ENCODE measurements around the gene MAML1. TPM values are rescaled to one million over a fixed set of nuclear protein-coding genes. Genes with fewer than 3 reads are reported as not detected.

Gene MAML1
- total and polyA plus RNA-seq, 2 experiments from 2014 or later = 9.6 to 43.9 TPM

DNA sequence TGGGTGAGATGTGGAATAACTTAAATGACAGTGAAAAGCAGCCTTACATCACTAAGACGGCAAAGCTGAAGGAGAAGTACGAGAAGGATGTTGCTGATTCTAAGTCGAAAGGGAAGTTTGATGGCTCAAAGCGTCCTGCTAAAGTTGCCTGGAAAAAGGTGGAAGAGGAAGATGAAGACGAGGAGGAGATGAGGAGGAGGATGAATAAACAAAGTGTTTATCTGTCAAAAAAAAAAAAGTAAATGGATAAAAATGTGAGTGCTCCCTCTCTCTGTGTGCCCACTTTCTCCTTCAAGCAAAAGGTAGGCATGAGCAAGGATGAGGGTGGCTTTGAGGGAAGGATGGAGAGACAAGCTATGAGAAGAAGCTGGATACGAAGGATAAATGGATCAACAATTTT, 38.1 kb upstream of the MAML1 start:
- no peak overlapping the region for H3K27ac ChIP-seq (ENCODE audit: low read depth)
- DNase-seq (ENCODE audit: low spot score) = no peak
- 0 out of 2 replicates have a peak, but pooled peaks cover 4% of the 10 kb centered on the region for H3F3A ChIP-seq (replicated peaks; ENCODE audit: low read depth)
- peaks cover 8% of the 10 kb centered on the region for H3K4me1 ChIP-seq (ENCODE audit: insufficient read depth)
- no peak overlapping the region for H3K4me2 ChIP-seq
- no peak overlapping the region for H3K4me3 ChIP-seq
- peaks cover 8% of the 10 kb centered on the region for H3K79me2 ChIP-seq (replicated peaks; ENCODE audit: insufficient read depth)
- H4K20me1 ChIP-seq (replicated peaks; ENCODE audit: insufficient read depth) = peaks cover 3% of the 10 kb centered on the region; the same call in 1 of the 2 replicates
- H2AFZ ChIP-seq = no peak overlapping the region
- no peak overlapping the region for H3K27ac Mint-ChIP-seq
- H3K36me3 ChIP-seq (ENCODE audit: insufficient read depth) = no peaks in the 10 kb centered on the region
- H3K36me3 Mint-ChIP-seq (ENCODE audit: low read depth) = no peaks in the 10 kb centered on the region; the same call in 2 of the 3 replicates
- no peak overlapping the region for H3K4me3 Mint-ChIP-seq
- ATAC-seq = no peak
- H3K9me2 ChIP-seq (ENCODE audit: insufficient read depth) = no peaks in the 10 kb centered on the region
- H3K4me1 Mint-ChIP-seq = peaks cover 3% of the 10 kb centered on the region; the same call in 2 of the 3 replicates
- TF ChIP-seq EZH2 (IDR thresholded peaks at IDR 0.05; ENCODE audit: low read depth, unreplicated experiment) (no peak), NANOG (IDR thresholded peaks at IDR 0.05; ENCODE audit: borderline replicate concordance) (no peak), JUNB (IDR thresholded peaks at IDR 0.05; ENCODE audit: unreplicated experiment) (no peak), POLR2AphosphoS5 (IDR thresholded peaks at IDR 0.05; ENCODE audit: low read depth) (no peak)
- TF ChIP-seq, protein P1, sequence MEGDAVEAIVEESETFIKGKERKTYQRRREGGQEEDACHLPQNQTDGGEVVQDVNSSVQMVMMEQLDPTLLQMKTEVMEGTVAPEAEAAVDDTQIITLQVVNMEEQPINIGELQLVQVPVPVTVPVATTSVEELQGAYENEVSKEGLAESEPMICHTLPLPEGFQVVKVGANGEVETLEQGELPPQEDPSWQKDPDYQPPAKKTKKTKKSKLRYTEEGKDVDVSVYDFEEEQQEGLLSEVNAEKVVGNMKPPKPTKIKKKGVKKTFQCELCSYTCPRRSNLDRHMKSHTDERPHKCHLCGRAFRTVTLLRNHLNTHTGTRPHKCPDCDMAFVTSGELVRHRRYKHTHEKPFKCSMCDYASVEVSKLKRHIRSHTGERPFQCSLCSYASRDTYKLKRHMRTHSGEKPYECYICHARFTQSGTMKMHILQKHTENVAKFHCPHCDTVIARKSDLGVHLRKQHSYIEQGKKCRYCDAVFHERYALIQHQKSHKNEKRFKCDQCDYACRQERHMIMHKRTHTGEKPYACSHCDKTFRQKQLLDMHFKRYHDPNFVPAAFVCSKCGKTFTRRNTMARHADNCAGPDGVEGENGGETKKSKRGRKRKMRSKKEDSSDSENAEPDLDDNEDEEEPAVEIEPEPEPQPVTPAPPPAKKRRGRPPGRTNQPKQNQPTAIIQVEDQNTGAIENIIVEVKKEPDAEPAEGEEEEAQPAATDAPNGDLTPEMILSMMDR (conservative IDR thresholded peaks at IDR 0.05; ENCODE audit: low read depth in 2 of 2) = no peak
- H3K27me3 ChIP-seq (ENCODE audit: insufficient read depth) = no peaks in the 10 kb centered on the region; the same call in 1 of the 2 replicates
- no peaks in the 10 kb centered on the region for H3K9me3 Mint-ChIP-seq
- peaks cover 10% of the 10 kb centered on the region for H3K27me3 Mint-ChIP-seq (ENCODE audit: insufficient read depth, low read depth, poor library complexity)

DNA sequence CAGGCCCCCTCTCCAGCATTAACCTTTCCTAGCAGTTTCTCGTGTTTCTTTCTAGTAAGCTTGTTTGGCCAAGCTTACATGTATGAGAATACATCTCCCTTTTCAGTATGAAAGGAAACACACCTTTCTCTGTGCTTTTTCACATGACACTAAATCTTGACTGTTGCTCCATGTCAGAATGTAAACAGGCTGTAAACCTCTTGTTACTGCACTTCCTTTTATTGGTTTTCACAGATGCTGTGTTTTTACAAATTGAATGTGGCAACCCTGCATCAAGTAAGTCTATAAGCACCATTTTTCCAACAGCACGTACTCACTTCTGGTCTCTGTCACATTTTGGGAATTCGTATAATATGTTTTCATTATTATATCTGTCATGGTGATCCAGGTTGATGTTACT, 36.0 kb upstream of the MAML1 start:
- H3K27ac ChIP-seq (ENCODE audit: low read depth) = peak overlapping the region; percentile 37; the same call in 1 of the 2 replicates
- Mint-ChIP-seq H3K27ac (no peak overlapping the region), H3K27me3 (ENCODE audit: insufficient read depth, low read depth, poor library complexity) (peaks cover 16% of the 10 kb centered on the region), H3K36me3 (ENCODE audit: low read depth) (peaks cover 19% of the 10 kb centered on the region), H3K4me3 (no peak overlapping the region), H3K4me1 (peaks cover 13% of the 10 kb centered on the region), H3K9me3 (no peaks in the 10 kb centered on the region)
- H3K4me3 ChIP-seq = no peak overlapping the region
- H3F3A ChIP-seq (replicated peaks; ENCODE audit: low read depth) = peaks cover 4% of the 10 kb centered on the region; the same call in 1 of the 2 replicates
- H3K36me3 ChIP-seq (ENCODE audit: insufficient read depth) = no peaks in the 10 kb centered on the region
- H3K27me3 ChIP-seq (ENCODE audit: insufficient read depth) = no peaks in the 10 kb centered on the region; the same call in 1 of the 2 replicates
- no peak overlapping the region for H2AFZ ChIP-seq
- peaks cover 21% of the 10 kb centered on the region for H4K20me1 ChIP-seq (replicated peaks; ENCODE audit: insufficient read depth)
- DNase-seq (ENCODE audit: low spot score) (no peak), ATAC-seq (no peak)
- H3K4me1 ChIP-seq (ENCODE audit: insufficient read depth) = peaks cover 15% of the 10 kb centered on the region
- H3K4me2 ChIP-seq = no peak overlapping the region
- H3K79me2 ChIP-seq (replicated peaks; ENCODE audit: insufficient read depth) = peaks cover 28% of the 10 kb centered on the region
- no peaks in the 10 kb centered on the region for H3K9me2 ChIP-seq (ENCODE audit: insufficient read depth)
- TF ChIP-seq, protein P2, sequence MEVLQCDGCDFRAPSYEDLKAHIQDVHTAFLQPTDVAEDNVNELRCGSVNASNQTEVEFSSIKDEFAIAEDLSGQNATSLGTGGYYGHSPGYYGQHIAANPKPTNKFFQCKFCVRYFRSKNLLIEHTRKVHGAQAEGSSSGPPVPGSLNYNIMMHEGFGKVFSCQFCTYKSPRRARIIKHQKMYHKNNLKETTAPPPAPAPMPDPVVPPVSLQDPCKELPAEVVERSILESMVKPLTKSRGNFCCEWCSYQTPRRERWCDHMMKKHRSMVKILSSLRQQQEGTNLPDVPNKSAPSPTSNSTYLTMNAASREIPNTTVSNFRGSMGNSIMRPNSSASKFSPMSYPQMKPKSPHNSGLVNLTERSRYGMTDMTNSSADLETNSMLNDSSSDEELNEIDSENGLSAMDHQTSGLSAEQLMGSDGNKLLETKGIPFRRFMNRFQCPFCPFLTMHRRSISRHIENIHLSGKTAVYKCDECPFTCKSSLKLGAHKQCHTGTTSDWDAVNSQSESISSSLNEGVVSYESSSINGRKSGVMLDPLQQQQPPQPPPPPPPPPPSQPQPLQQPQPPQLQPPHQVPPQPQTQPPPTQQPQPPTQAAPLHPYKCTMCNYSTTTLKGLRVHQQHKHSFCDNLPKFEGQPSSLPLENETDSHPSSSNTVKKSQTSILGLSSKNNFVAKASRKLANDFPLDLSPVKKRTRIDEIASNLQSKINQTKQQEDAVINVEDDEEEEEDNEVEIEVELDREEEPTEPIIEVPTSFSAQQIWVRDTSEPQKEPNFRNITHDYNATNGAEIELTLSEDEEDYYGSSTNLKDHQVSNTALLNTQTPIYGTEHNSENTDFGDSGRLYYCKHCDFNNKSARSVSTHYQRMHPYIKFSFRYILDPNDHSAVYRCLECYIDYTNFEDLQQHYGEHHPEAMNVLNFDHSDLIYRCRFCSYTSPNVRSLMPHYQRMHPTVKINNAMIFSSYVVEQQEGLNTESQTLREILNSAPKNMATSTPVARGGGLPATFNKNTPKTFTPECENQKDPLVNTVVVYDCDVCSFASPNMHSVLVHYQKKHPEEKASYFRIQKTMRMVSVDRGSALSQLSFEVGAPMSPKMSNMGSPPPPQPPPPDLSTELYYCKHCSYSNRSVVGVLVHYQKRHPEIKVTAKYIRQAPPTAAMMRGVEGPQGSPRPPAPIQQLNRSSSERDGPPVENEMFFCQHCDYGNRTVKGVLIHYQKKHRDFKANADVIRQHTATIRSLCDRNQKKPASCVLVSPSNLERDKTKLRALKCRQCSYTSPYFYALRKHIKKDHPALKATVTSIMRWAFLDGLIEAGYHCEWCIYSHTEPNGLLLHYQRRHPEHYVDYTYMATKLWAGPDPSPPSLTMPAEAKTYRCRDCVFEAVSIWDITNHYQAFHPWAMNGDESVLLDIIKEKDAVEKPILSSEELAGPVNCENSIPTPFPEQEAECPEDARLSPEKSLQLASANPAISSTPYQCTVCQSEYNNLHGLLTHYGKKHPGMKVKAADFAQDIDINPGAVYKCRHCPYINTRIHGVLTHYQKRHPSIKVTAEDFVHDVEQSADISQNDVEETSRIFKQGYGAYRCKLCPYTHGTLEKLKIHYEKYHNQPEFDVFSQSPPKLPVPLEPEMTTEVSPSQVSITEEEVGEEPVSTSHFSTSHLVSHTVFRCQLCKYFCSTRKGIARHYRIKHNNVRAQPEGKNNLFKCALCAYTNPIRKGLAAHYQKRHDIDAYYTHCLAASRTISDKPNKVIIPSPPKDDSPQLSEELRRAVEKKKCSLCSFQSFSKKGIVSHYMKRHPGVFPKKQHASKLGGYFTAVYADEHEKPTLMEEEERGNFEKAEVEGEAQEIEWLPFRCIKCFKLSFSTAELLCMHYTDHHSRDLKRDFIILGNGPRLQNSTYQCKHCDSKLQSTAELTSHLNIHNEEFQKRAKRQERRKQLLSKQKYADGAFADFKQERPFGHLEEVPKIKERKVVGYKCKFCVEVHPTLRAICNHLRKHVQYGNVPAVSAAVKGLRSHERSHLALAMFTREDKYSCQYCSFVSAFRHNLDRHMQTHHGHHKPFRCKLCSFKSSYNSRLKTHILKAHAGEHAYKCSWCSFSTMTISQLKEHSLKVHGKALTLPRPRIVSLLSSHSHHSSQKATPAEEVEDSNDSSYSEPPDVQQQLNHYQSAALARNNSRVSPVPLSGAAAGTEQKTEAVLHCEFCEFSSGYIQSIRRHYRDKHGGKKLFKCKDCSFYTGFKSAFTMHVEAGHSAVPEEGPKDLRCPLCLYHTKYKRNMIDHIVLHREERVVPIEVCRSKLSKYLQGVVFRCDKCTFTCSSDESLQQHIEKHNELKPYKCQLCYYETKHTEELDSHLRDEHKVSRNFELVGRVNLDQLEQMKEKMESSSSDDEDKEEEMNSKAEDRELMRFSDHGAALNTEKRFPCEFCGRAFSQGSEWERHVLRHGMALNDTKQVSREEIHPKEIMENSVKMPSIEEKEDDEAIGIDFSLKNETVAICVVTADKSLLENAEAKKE (CRISPR knock-in tag; IDR thresholded peaks at IDR 0.05) = no peak
- TF ChIP-seq, protein P1 (conservative IDR thresholded peaks at IDR 0.05; ENCODE audit: low read depth in 2 of 2) = no peak
- TF ChIP-seq, protein P3, sequence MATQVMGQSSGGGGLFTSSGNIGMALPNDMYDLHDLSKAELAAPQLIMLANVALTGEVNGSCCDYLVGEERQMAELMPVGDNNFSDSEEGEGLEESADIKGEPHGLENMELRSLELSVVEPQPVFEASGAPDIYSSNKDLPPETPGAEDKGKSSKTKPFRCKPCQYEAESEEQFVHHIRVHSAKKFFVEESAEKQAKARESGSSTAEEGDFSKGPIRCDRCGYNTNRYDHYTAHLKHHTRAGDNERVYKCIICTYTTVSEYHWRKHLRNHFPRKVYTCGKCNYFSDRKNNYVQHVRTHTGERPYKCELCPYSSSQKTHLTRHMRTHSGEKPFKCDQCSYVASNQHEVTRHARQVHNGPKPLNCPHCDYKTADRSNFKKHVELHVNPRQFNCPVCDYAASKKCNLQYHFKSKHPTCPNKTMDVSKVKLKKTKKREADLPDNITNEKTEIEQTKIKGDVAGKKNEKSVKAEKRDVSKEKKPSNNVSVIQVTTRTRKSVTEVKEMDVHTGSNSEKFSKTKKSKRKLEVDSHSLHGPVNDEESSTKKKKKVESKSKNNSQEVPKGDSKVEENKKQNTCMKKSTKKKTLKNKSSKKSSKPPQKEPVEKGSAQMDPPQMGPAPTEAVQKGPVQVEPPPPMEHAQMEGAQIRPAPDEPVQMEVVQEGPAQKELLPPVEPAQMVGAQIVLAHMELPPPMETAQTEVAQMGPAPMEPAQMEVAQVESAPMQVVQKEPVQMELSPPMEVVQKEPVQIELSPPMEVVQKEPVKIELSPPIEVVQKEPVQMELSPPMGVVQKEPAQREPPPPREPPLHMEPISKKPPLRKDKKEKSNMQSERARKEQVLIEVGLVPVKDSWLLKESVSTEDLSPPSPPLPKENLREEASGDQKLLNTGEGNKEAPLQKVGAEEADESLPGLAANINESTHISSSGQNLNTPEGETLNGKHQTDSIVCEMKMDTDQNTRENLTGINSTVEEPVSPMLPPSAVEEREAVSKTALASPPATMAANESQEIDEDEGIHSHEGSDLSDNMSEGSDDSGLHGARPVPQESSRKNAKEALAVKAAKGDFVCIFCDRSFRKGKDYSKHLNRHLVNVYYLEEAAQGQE (IDR thresholded peaks at IDR 0.05; ENCODE audit: unreplicated experiment) = no peak
- TF ChIP-seq EZH2 (IDR thresholded peaks at IDR 0.05; ENCODE audit: low read depth, unreplicated experiment) (no peak), NANOG (IDR thresholded peaks at IDR 0.05; ENCODE audit: borderline replicate concordance) (no peak)

All from GM23338 (cell line).